Panc1 (cell line): ENCODE results near the gene ZBTB7B. TPM values are rescaled to one million over a fixed set of nuclear protein-coding genes. Genes with fewer than 3 reads are reported as not detected.

Source experiments
- ATAC-seq: fragments of 200-7000 bp; cut with Tn5 transposase; 2 replicates; pipeline ENCODE4 v1.9.1; 2020; ENCODE audit warnings: mild to moderate bottlenecking, moderate library complexity
- BruUV-seq: library from RNA; stranded (reverse); fragments of 400-500 nt; replicated peaks from 2 replicates; lab custom pipeline; 2021; lab: Mats Ljungman, UMichigan
- CTCF ChIA-PET: fragments of 300-600 bp; sonication (Branson Sonifier 250); formaldehyde crosslinking; loops from one replicate; lab custom pipeline; 2022; ENCODE audit warnings: antibody characterized with exemption; lab: Charles Lee
- POLR2A ChIA-PET: fragments of 300-600 bp; sonication (Branson Sonifier 250); formaldehyde crosslinking; loops from one replicate; lab custom pipeline; 2022; ENCODE audit warnings: antibody characterized with exemption; lab: Charles Lee
- DNase-seq: peaks from one replicate; pipeline ENCODE4 v3.0.0-alpha.2; 2010; ENCODE audit warnings: low read depth, low spot score
- H3K27ac ChIP-seq: 2 replicates; pipeline ENCODE4 v1.5.1; 2011; ENCODE audit warnings: mild to moderate bottlenecking, low read length, inconsistent platforms
- H3K27me3 ChIP-seq: fragments of 200-500 bp; sonication (Bioruptor generic); 2 replicates; pipeline ENCODE4 v1.6.0; 2014; ENCODE audit warnings: low read length, inconsistent platforms; ENCODE audit not compliant: control insufficient read depth, insufficient read depth
- H3K36me3 ChIP-seq: fragments of 200-500 bp; sonication (Bioruptor generic); 2 replicates; pipeline ENCODE4 v1.5.1; 2014; ENCODE audit warnings: inconsistent platforms, mild to moderate bottlenecking, low read length, moderate library complexity; ENCODE audit not compliant: control insufficient read depth, insufficient read depth
- H3K4me1 ChIP-seq: 2 replicates; pipeline ENCODE4 v1.5.1; 2011; ENCODE audit warnings: inconsistent platforms, mild to moderate bottlenecking, low read length, moderate library complexity; ENCODE audit not compliant: control insufficient read depth, insufficient read depth
- H3K4me3 ChIP-seq, 2 experiments: 2 replicates each; pipeline ENCODE4 v1.5.1; 2011 to 2012; ENCODE audit warnings: low read depth in 2 of 2, low read length in 2 of 2, mild to moderate bottlenecking in 2 of 2, inconsistent platforms in 1 of 2, moderate library complexity in 1 of 2
- H3K9me3 ChIP-seq: fragments of 200-500 bp; sonication (Bioruptor generic); 2 replicates; pipeline ENCODE4 v1.5.1; 2014; ENCODE audit warnings: low read depth, mild to moderate bottlenecking, inconsistent platforms, low read length, moderate library complexity; ENCODE audit not compliant: control insufficient read depth, insufficient read depth
- CTCF ChIP-seq: fragments of 450-650 bp; IDR thresholded peaks from 2 replicates; pipeline ENCODE4 v1.5.1; 2017; ENCODE audit warnings: mild to moderate bottlenecking
- POLR2AphosphoS5 ChIP-seq: IDR thresholded peaks from 2 replicates; pipeline ENCODE4 v1.6.1; 2012; ENCODE audit warnings: mild to moderate bottlenecking, low read depth, low read length, moderate library complexity
- REST ChIP-seq, 2 experiments: IDR thresholded peaks; 2 replicates each; pipeline ENCODE4 v1.6.1; 2011 to 2012; ENCODE audit warnings: low read depth in 2 of 2, control low read depth in 1 of 2, low read length in 1 of 2, mild to moderate bottlenecking in 1 of 2, moderate library complexity in 1 of 2; ENCODE audit not compliant: insufficient read depth in 1 of 2
- SIN3A ChIP-seq: IDR thresholded peaks from 2 replicates; pipeline ENCODE4 v1.6.1; 2012; ENCODE audit warnings: low read depth, mild to moderate bottlenecking, low read length, moderate library complexity, borderline replicate concordance; ENCODE audit not compliant: insufficient read depth
- TCF7L2 ChIP-seq: IDR thresholded peaks from 2 replicates; pipeline ENCODE4 v1.6.1; 2011; ENCODE audit warnings: mild to moderate bottlenecking, low read depth, low read length, inconsistent platforms
- in situ Hi-C: cut with HindIII; loops from 2 replicates; pipeline ENCODE4 v1.10.0; 2016; ENCODE audit warnings: low sequenced_read_pairs, low pct_unique_long_range_greater_than_20kb
- intact Hi-C: fragments of 100-400 bp; cut with micrococcal nuclease; formaldehyde crosslinking; loops from one replicate; pipeline ENCODE4 v1.10.0; 2022; ENCODE audit not compliant: unreplicated experiment
- total RNA-seq: library from RNA; stranded (reverse); gene quantifications from one replicate; pipeline ENCODE4 v1.2.1, GENCODE V29; 2021; ENCODE audit not compliant: unreplicated experiment

The ZBTB7B gene
- total RNA-seq, 1 experiment from 2014 or later, result 55.8 TPM

- H3K27me3 ChIP-seq, result no peaks in the 10 kb centered on the region
- peaks cover 6% of the 10 kb centered on the region for H3K36me3 ChIP-seq
- peaks cover 51% of the 10 kb centered on the region for H3K4me1 ChIP-seq
- H3K4me3 ChIP-seq, result peak overlapping the region; percentile 77 to 88
- peak; percentile 38 for ATAC-seq
- CTCF ChIA-PET, result interaction anchor here (0.6 to 1.0 kb wide), 5 partner anchors 19 to 55 kb away, joined by 3 to 17 read pairs (median 4); no protein-coding TSS in a partner anchor
- peak overlapping the region; percentile 98 for H3K27ac ChIP-seq
- POLR2A ChIA-PET, result interaction anchor here (0.7 to 1.2 kb wide), 6 partner anchors 9 to 264 kb away, joined by 3 to 15 read pairs (median 4); partner anchors contain the start of genes FLAD1 and PBXIP1
- TF ChIP-seq CTCF (no peak), POLR2AphosphoS5 (peak; percentile 77), REST (IDR thresholded peaks at IDR 0.05; ENCODE audit: insufficient read depth in 1 of 2, low read depth in 2 of 2, low read length in 1 of 2) (peak in 1 of 2 experiments; percentile 34; a peak in 1 of 4 replicates), TCF7L2 (no peak), SIN3A (no peak)
- DNase-seq, result peak; percentile 97
- H3K9me3 ChIP-seq, result no peaks in the 10 kb centered on the region
- no TSS peak for BruUV-seq
- intact Hi-C loops (no loop called here), in situ Hi-C loops (no loop called here)
Observed at GRCh38 chr1:154973344-154974101, 29.1 kb upstream of the ZBTB7B start.

- H3K4me1 ChIP-seq, result peaks cover 44% of the 10 kb centered on the region
Observed at GRCh38 chr1:154974102-154974807, 28.3 kb upstream of the ZBTB7B start, which contains the start of gene CKS1B. Gene CKS1B (plus strand): TSS chr1:154974681. CDS start chr1:154974746, 65 bp downstream.

More at GRCh38 chr1:154974102-154974807, 28.3 kb upstream of the ZBTB7B start, which contains the start of gene CKS1B:
- POLR2A ChIA-PET, result interaction anchor here (0.5 to 1.2 kb wide), 6 partner anchors 8 to 702 kb away, joined by 3 to 15 read pairs (median 5); partner anchors contain the start of genes FLAD1 and PBXIP1
- CTCF ChIA-PET, result interaction anchor here (0.7 to 1.0 kb wide), 4 partner anchors 18 to 43 kb away, joined by 3 to 17 read pairs (median 3); no protein-coding TSS in a partner anchor
- H3K27me3 ChIP-seq, result no peaks in the 10 kb centered on the region
- H3K27ac ChIP-seq, result peak within 1 kb of the TSS; percentile 98
- TF ChIP-seq SIN3A (peak; percentile 76), CTCF (no peak), POLR2AphosphoS5 (peak; percentile 79; the same call in 1 of the 2 replicates), TCF7L2 (peak; percentile 100)
- in situ Hi-C loops (no loop called here), intact Hi-C loops (no loop called here)
- peak; percentile 99 for DNase-seq
- no peaks in the 10 kb centered on the region for H3K9me3 ChIP-seq
- ATAC-seq, result peak; percentile 81
- BruUV-seq, result no TSS peak
- H3K36me3 ChIP-seq, result peaks cover 8% of the 10 kb centered on the region
- H3K4me3 ChIP-seq, result peak within 1 kb of the TSS; percentile 77 to 88
